T-helper 2 cell treated with Interferon-gamma antibody and Interleukin-4, amounts not matched to agents 5 μg/mL and 100 μg/mL, for 36 hours (primary cell): ENCODE results near the gene DGCR2.

Experiments
- DNase-seq: peaks from one replicate; pipeline ENCODE4 v3.0.0; 2021; ENCODE audit warnings: low spot score
- H3K27ac Mint-ChIP-seq: one replicate; pipeline ENCODE4 v1.8.0; 2021; ENCODE audit warnings: mild to moderate bottlenecking, mixed read lengths
- H3K27me3 Mint-ChIP-seq: one replicate; pipeline ENCODE4 v1.8.0; 2021; ENCODE audit warnings: low read depth, mixed read lengths
- H3K36me3 Mint-ChIP-seq: one replicate; pipeline ENCODE4 v1.8.0; 2021; ENCODE audit warnings: low read depth, mixed read lengths
- H3K4me1 Mint-ChIP-seq: one replicate; pipeline ENCODE4 v1.8.0; 2021; ENCODE audit warnings: low read depth, mixed read lengths
- H3K4me3 Mint-ChIP-seq: one replicate; pipeline ENCODE4 v1.8.0; 2022; ENCODE audit warnings: mild to moderate bottlenecking, moderate library complexity, mixed read lengths
- H3K9me3 Mint-ChIP-seq: one replicate; pipeline ENCODE4 v1.8.0; 2021; ENCODE audit warnings: mixed read lengths

DGCR2 gene

DNA sequence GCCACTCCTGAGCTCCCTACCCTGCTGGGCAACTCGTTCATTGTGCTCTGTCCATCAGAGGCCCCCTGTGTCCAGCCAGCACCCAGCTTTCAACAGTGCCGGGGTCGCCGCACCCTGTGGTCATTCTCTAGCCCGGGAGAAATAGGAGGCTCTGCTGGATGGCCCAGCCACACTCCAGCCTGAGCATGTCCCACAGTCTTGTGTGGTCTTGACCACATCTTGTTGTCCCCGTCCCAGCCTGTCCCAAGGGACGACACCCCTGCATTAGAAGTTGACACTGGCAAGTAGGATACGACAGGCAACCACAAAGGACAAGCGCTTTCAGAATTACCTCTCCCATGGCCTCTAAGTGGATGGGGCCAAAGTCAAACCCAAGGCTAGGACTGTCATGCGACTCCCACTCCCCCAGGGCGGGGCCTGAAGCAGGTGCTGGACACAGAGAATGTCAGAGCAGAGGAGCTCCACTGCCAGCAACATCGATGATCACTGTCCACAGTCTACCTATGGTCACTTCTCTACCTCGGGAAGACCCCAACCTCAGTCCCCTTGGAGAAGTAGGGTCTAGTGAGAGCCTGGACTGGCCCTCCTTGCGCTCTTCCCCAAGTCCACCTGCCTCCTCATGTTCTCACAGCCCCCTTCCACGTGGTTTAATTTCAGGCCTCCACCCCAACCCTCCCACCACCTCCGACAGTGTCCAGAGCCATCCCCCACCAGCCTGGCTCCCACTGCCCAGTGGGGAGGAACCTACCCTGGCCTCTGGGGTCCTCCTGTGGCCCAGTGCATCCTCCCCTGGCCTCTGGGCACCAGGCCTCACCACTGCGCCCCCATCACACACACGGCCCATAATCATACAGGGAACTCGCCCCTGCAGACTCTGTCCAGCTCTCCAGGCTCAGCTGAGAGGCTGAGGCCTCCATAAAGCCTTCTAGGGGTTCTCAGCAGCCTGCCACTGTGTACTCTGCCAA is 4.4 kb upstream of the DGCR2 start:
- H3K36me3 Mint-ChIP-seq, result no peaks in the 10 kb centered on the region
- H3K27me3 Mint-ChIP-seq, result no peaks in the 10 kb centered on the region
- no peak overlapping the region for H3K4me3 Mint-ChIP-seq

DNA sequence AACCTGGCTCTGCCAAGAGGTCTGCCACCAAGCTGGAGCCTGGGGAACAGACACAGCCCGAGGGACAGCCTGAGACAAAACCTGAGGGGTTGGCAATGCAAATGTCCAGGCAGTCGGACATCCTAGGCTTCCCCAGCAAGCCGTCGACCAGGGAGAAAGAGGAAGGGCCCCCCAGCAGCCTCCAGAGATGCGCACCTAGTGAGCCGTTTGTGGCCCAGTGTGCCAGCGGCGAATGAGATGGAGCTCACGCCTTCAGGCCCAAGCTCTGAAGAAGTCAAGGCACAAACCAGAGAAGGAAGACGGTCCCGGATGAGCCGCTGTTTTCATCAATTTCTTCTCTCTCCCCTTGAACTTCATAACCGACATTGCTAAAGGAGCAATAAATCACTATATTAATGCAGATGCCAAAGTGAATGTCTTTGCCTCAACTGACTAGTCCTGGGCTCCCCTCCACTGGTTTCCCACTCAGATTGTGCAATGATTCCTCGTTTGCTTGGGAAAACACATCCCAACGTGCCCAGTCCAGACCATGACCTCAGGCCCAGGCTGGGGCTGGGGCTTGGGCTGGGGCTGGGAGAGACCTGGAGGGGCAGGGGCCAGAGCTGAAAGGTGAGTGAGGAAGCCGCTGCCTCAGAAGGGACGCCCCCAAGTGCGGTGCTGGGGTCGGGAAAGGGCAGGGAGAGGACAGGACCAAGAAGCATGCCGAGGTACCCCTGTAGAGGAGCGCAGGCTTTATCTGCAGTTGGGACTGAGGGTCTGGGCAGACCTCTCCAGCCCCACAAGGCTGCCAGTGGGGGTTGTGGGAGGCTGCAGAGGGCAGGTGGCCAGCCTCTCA is 3.5 kb upstream of the DGCR2 start:
- Mint-ChIP-seq H3K4me3 (no peak overlapping the region), H3K4me1 (peaks cover 15% of the 10 kb centered on the region), H3K27ac (no peak overlapping the region), H3K27me3 (no peaks in the 10 kb centered on the region), H3K9me3 (no peaks in the 10 kb centered on the region), H3K36me3 (peaks cover 2% of the 10 kb centered on the region)
- DNase-seq, result no peak

More for the DNA sequence above, 4.4 kb upstream of the DGCR2 start:
- H3K27ac Mint-ChIP-seq, result no peak overlapping the region
- peaks cover 7% of the 10 kb centered on the region for H3K4me1 Mint-ChIP-seq
- H3K9me3 Mint-ChIP-seq, result no peaks in the 10 kb centered on the region
- no peak for DNase-seq

- peaks cover 21% of the 10 kb centered on the region for H3K4me1 Mint-ChIP-seq
- no peak overlapping the region for H3K27ac Mint-ChIP-seq
- no peaks in the 10 kb centered on the region for H3K27me3 Mint-ChIP-seq
- no peak for DNase-seq
- no peaks in the 10 kb centered on the region for H3K9me3 Mint-ChIP-seq
- H3K4me3 Mint-ChIP-seq, result no peak overlapping the region
- H3K36me3 Mint-ChIP-seq, result peaks cover 2% of the 10 kb centered on the region
Observed at GRCh38 chr22:19125011-19125410, 2.8 kb upstream of the DGCR2 start.

GRCh38 chr22:19124377-19124776 is 2.2 kb upstream of the DGCR2 start:
- Mint-ChIP-seq H3K4me3 (no peak overlapping the region), H3K27me3 (no peaks in the 10 kb centered on the region), H3K4me1 (peaks cover 21% of the 10 kb centered on the region), H3K36me3 (peaks cover 2% of the 10 kb centered on the region), H3K9me3 (no peaks in the 10 kb centered on the region), H3K27ac (no peak overlapping the region)
- DNase-seq, result no peak

- Mint-ChIP-seq H3K36me3 (peaks cover 2% of the 10 kb centered on the region), H3K4me1 (peaks cover 23% of the 10 kb centered on the region), H3K4me3 (no peak overlapping the region), H3K9me3 (no peaks in the 10 kb centered on the region), H3K27me3 (no peaks in the 10 kb centered on the region), H3K27ac (no peak overlapping the region)
- DNase-seq, result no peak
Observed at GRCh38 chr22:19123936-19124335, 1.7 kb upstream of the DGCR2 start.

GRCh38 chr22:19122752-19123492 is 710 bp upstream of the DGCR2 start:
- peak overlapping the region; percentile 79 for H3K4me3 Mint-ChIP-seq
- H3K36me3 Mint-ChIP-seq, result peaks cover 2% of the 10 kb centered on the region
- peak overlapping the region; percentile 72 for H3K27ac Mint-ChIP-seq
- DNase-seq, result no peak
- H3K9me3 Mint-ChIP-seq, result no peaks in the 10 kb centered on the region
- peaks cover 23% of the 10 kb centered on the region for H3K4me1 Mint-ChIP-seq
- no peaks in the 10 kb centered on the region for H3K27me3 Mint-ChIP-seq

GRCh38 chr22:19121631-19122142 is 525 bp downstream of the DGCR2 start:
- peak; percentile 27 for DNase-seq
- Mint-ChIP-seq H3K27ac (peak overlapping the region; percentile 68), H3K27me3 (no peaks in the 10 kb centered on the region), H3K4me1 (peaks cover 26% of the 10 kb centered on the region), H3K9me3 (no peaks in the 10 kb centered on the region), H3K36me3 (peaks cover 2% of the 10 kb centered on the region), H3K4me3 (peak overlapping the region; percentile 92)

DNA sequence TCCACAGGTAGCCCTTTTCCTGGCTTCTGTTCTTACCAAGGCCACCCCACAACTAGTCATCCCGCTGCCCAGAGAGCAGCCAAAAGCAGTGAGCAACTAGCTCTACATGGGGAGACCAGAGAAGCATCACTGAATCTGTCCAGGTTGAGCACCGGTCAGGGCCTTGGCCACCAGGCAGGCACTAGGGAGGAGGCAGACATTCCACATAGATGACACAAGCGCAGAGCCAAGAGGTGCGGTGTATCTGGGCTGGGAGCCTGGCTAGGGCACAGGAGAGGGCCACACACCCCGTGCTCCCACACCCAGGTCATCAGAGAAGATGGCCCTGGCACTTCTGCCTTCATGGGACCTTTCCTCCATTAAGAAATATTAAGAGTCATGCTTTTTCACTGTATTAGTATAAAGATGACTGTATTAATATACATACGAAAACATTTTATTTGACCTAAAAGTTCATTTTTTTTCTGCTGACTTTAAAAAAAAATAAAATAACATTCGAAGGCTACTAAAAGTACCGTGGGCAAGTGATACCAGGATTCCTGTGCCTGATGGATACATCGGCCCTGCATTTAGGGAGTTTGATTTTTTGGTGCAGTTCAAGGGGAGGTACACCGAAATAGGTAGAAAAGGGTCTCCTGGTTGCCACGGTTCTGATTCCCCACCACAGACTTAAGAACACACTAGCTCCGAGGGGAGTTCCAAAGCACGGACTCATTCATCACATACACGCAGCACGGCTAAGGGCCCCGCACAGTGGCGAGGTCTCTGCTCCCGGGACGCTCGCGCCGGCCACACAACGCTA is 1.2 kb downstream of the DGCR2 start:
- peak overlapping the region; percentile 68 for H3K27ac Mint-ChIP-seq
- H3K4me1 Mint-ChIP-seq, result peaks cover 31% of the 10 kb centered on the region
- H3K9me3 Mint-ChIP-seq, result no peaks in the 10 kb centered on the region
- peaks cover 2% of the 10 kb centered on the region for H3K36me3 Mint-ChIP-seq
- DNase-seq, result no peak
- H3K27me3 Mint-ChIP-seq, result no peaks in the 10 kb centered on the region
- H3K4me3 Mint-ChIP-seq, result peak overlapping the region; percentile 92

- Mint-ChIP-seq H3K9me3 (no peaks in the 10 kb centered on the region), H3K36me3 (peaks cover 2% of the 10 kb centered on the region), H3K27ac (no peak overlapping the region), H3K4me3 (peak overlapping the region; percentile 92), H3K27me3 (no peaks in the 10 kb centered on the region), H3K4me1 (peaks cover 34% of the 10 kb centered on the region)
- DNase-seq, result no peak
Observed at GRCh38 chr22:19119949-19120348, 2.3 kb downstream of the DGCR2 start.

GRCh38 chr22:19118329-19118880 is 3.8 kb downstream of the DGCR2 start:
- Mint-ChIP-seq H3K4me1 (peaks cover 34% of the 10 kb centered on the region), H3K27ac (peak overlapping the region; percentile 42), H3K27me3 (no peaks in the 10 kb centered on the region), H3K4me3 (no peak overlapping the region), H3K9me3 (no peaks in the 10 kb centered on the region), H3K36me3 (peaks cover 2% of the 10 kb centered on the region)
- no peak for DNase-seq

- peaks cover 28% of the 10 kb centered on the region for H3K4me1 Mint-ChIP-seq
- DNase-seq, result no peak
- H3K4me3 Mint-ChIP-seq, result no peak overlapping the region
- no peaks in the 10 kb centered on the region for H3K27me3 Mint-ChIP-seq
- H3K27ac Mint-ChIP-seq, result no peak overlapping the region
- H3K9me3 Mint-ChIP-seq, result no peaks in the 10 kb centered on the region
- peaks cover 2% of the 10 kb centered on the region for H3K36me3 Mint-ChIP-seq
Observed at GRCh38 chr22:19117111-19117512, 5.1 kb downstream of the DGCR2 start.

DNA sequence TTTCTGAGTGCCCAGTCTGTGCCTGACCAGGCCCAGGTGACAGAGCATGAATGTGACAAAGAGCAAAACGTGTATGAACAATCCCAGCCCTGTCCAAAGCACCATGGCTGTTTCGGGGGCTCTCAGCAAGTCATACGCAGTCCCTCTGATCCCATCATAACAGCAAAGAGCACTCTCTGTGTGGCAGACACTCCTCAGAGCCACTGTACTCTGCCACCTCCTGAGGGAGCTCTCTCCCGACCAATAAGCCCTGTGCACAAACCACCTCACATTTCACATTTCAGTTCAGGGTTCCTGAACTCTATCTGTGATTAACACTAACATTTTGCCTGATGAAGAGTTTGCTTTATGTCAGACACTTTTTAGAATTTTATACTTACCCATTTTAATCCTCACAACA is 6.6 kb downstream of the DGCR2 start:
- Mint-ChIP-seq H3K36me3 (peaks cover 2% of the 10 kb centered on the region), H3K4me1 (peaks cover 26% of the 10 kb centered on the region), H3K9me3 (no peaks in the 10 kb centered on the region), H3K27me3 (no peaks in the 10 kb centered on the region), H3K27ac (no peak overlapping the region), H3K4me3 (no peak overlapping the region)
- DNase-seq, result no peak
